ENCODE results near the gene FYN. TPM values are rescaled to one million over a fixed set of nuclear protein-coding genes. Genes with fewer than 3 reads are reported as not detected.

FYN gene
- polyA plus RNA-seq, 3 donors, result 88.4 to 149 (median 114) TPM

GRCh38 chr6:111668410-111668809, 204.8 kb downstream of the FYN start:
- Histone ChIP-seq H3K4me3 (replicated peaks in 1 of 3; ENCODE audit: low read depth in 2 of 3, low read length in 3 of 3) (no peak overlapping the region), H3K4me2 (replicated peaks; ENCODE audit: extremely low read depth, low read length, poor library complexity, severe bottlenecking) (no peak overlapping the region), H3K9ac (ENCODE audit: insufficient read depth, low read length, poor library complexity, severe bottlenecking) (no peak overlapping the region), H3K36me3 (replicated peaks in 1 of 2; ENCODE audit: control insufficient read depth in 1 of 2, insufficient read depth in 2 of 2, low read length in 2 of 2) (peaks cover 71 to 94% of the 10 kb centered on the region in 2 donors), H3K27me3 (ENCODE audit: control insufficient read depth in 2 of 2, insufficient read depth in 2 of 2, low read length in 2 of 2) (no peaks in the 10 kb centered on the region), H4K20me1 (ENCODE audit: insufficient read depth, low read length) (peaks cover 57% of the 10 kb centered on the region), H2AFZ (ENCODE audit: insufficient read depth, low read depth, low read length, poor library complexity, severe bottlenecking) (no peak overlapping the region), H3K4me1 (ENCODE audit: control insufficient read depth in 1 of 2, insufficient read depth in 2 of 2, low read length in 2 of 2) (peaks cover 3 to 6% of the 10 kb centered on the region in 2 donors), H3K9me3 (replicated peaks in 1 of 2; ENCODE audit: control insufficient read depth in 1 of 2, insufficient read depth in 1 of 2, low read length in 2 of 2) (no peaks in the 10 kb centered on the region), H3K27ac (ENCODE audit: low read depth in 1 of 2, low read length in 2 of 2) (no peak overlapping the region), H3K79me2 (ENCODE audit: insufficient read depth, low read length) (no peaks in the 10 kb centered on the region)
- Mint-ChIP-seq H3K27ac (peak overlapping the region in 1 of 7 donors; percentile 13), H3K36me3 (peaks cover 81 to 93% of the 10 kb centered on the region in 2 donors), H3K9me3 (no peaks in the 10 kb centered on the region), H3K4me1 (peaks cover 13% of the 10 kb centered on the region), H3K4me3 (no peak overlapping the region), H3K27me3 (ENCODE audit: low read depth in 3 of 3) (peaks cover 0 to 2% (median 0%) of the 10 kb centered on the region in 3 donors)
- WGBS (ENCODE audit: insufficient coverage), result 94% methylated on average over 3 of the region's 5 CpGs
- intact Hi-C loops (cut with micrococcal nuclease), result no loop called here
- peak; percentile 26 for TF ChIP-seq CTCF (IDR thresholded peaks at IDR 0.05)
- no peak for DNase-seq

- Mint-ChIP-seq H3K4me3 (no peak overlapping the region), H3K36me3 (peaks cover 77 to 92% of the 10 kb centered on the region in 2 donors), H3K27me3 (ENCODE audit: low read depth in 3 of 3) (peaks cover 0 to 2% (median 0%) of the 10 kb centered on the region in 3 donors), H3K9me3 (no peaks in the 10 kb centered on the region), H3K4me1 (peaks cover 18% of the 10 kb centered on the region), H3K27ac (peak overlapping the region in 1 of 7 donors; percentile 55)
- peak overlapping the region in 1 of 2 donors; percentile 50 for H3K27ac ChIP-seq (ENCODE audit: low read depth in 1 of 2, low read length in 2 of 2)
- no peak for TF ChIP-seq CTCF (IDR thresholded peaks at IDR 0.05)
- H3K9me3 ChIP-seq (replicated peaks in 1 of 2; ENCODE audit: control insufficient read depth in 1 of 2, insufficient read depth in 1 of 2, low read length in 2 of 2), result no peaks in the 10 kb centered on the region
- H4K20me1 ChIP-seq (ENCODE audit: insufficient read depth, low read length), result peaks cover 58% of the 10 kb centered on the region
- H3K36me3 ChIP-seq (replicated peaks in 1 of 2; ENCODE audit: control insufficient read depth in 1 of 2, insufficient read depth in 2 of 2, low read length in 2 of 2), result peaks cover 66 to 94% of the 10 kb centered on the region in 2 donors
- H3K4me3 ChIP-seq (replicated peaks in 1 of 3; ENCODE audit: low read depth in 2 of 3, low read length in 3 of 3), result no peak overlapping the region
- H3K27me3 ChIP-seq (ENCODE audit: control insufficient read depth in 2 of 2, insufficient read depth in 2 of 2, low read length in 2 of 2), result no peaks in the 10 kb centered on the region
- H2AFZ ChIP-seq (ENCODE audit: insufficient read depth, low read depth, low read length, poor library complexity, severe bottlenecking), result no peak overlapping the region
- no peak overlapping the region for H3K9ac ChIP-seq (ENCODE audit: insufficient read depth, low read length, poor library complexity, severe bottlenecking)
- 96% methylated on average over 6 of the region's 8 CpGs for WGBS (ENCODE audit: insufficient coverage)
- no peaks in the 10 kb centered on the region for H3K79me2 ChIP-seq (ENCODE audit: insufficient read depth, low read length)
- DNase-seq, result no peak
- intact Hi-C loops (cut with micrococcal nuclease), result no loop called here
- H3K4me2 ChIP-seq (replicated peaks; ENCODE audit: extremely low read depth, low read length, poor library complexity, severe bottlenecking), result no peak overlapping the region
- H3K4me1 ChIP-seq (ENCODE audit: control insufficient read depth in 1 of 2, insufficient read depth in 2 of 2, low read length in 2 of 2), result peaks cover 5 to 7% of the 10 kb centered on the region in 2 donors
Measured at GRCh38 chr6:111667931-111668330, 205.3 kb downstream of the FYN start.

Measured in CD14-positive monocyte (primary cell).